ENCODE data around the gene HOXA3. TPM values are rescaled to one million over a fixed set of nuclear protein-coding genes. Genes with fewer than 3 reads are reported as not detected.
A peak's percentile ranks its signal among the peaks of the same experiment; 100 is the strongest.

Gene HOXA3
- total and polyA plus RNA-seq, 9 donors, result 0.36 to 50.9 (median 2.3) TPM

DNA sequence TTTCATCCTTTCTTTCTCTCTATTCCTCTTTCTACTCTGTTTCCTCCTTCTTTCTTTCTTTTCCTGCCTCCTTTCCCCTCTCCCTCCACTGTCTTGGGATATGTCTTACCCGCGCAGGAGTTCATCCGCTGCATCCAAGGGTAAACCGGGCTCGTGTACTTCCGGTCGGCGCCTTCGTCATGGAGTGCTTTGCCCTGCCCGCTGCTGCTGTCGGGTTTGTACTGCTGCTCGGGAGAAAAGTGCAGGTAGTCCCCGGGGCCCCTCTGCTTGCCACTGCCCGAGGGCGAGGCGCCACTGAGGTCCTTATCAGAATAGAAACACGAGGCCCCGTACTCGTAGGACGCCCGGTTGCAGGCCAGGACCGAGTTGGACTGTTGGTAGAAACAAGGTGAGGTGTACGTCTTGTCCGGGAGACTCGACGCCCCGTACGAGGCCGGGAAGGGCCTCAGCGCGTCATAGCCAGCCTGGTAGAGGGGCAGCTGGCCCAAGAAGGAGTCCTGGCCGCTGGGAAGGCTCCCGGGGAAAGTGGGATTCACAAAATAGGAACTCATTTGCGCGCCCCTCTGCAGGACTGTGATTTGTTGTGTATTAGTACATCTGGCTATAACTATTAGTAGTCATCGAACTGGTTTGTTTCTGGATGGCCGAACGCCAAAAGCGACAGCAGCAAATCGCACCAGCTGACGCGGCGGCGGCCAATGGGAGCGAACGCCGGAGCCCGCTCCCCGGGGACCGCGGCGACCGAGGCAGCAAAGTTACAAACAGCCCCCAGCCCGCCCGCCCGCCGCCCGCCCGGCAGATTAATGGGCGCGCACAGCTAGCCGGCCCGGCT is 5.0 kb downstream of the HOXA3 start, which contains the start of gene HOXA6:
TSS of gene HOXA6 (minus strand) at position 576 of the 832 bp plus-strand sequence. CDS start at position 551, 25 bp downstream.
- peak in 3 of 5 donors; percentile 9 to 45 (median 35) for DNase-seq
- Histone ChIP-seq H3K4me3 (peak within 1 kb of the TSS; percentile 74), H3K4me1 (ENCODE audit: insufficient read depth) (peaks cover 5% of the 10 kb centered on the region), H3K27me3 (no peaks in the 10 kb centered on the region), H3K36me3 (no peaks in the 10 kb centered on the region), H3K9me3 (peaks cover 0 to 10% of the 10 kb centered on the region in 2 donors), H3K27ac (no peak within 1 kb of the TSS)
- WGBS, 3 donors, result 10 to 14% (median 13%) methylated on average over 43 to 63 of the region's 63 CpGs
- TF ChIP-seq EP300 (IDR thresholded peaks at IDR 0.05), result no peak
- TF ChIP-seq, protein P1, sequence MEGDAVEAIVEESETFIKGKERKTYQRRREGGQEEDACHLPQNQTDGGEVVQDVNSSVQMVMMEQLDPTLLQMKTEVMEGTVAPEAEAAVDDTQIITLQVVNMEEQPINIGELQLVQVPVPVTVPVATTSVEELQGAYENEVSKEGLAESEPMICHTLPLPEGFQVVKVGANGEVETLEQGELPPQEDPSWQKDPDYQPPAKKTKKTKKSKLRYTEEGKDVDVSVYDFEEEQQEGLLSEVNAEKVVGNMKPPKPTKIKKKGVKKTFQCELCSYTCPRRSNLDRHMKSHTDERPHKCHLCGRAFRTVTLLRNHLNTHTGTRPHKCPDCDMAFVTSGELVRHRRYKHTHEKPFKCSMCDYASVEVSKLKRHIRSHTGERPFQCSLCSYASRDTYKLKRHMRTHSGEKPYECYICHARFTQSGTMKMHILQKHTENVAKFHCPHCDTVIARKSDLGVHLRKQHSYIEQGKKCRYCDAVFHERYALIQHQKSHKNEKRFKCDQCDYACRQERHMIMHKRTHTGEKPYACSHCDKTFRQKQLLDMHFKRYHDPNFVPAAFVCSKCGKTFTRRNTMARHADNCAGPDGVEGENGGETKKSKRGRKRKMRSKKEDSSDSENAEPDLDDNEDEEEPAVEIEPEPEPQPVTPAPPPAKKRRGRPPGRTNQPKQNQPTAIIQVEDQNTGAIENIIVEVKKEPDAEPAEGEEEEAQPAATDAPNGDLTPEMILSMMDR (IDR thresholded peaks at IDR 0.05), result no peak
- intact Hi-C loops (cut with DNase I), result no loop called here

DNA sequence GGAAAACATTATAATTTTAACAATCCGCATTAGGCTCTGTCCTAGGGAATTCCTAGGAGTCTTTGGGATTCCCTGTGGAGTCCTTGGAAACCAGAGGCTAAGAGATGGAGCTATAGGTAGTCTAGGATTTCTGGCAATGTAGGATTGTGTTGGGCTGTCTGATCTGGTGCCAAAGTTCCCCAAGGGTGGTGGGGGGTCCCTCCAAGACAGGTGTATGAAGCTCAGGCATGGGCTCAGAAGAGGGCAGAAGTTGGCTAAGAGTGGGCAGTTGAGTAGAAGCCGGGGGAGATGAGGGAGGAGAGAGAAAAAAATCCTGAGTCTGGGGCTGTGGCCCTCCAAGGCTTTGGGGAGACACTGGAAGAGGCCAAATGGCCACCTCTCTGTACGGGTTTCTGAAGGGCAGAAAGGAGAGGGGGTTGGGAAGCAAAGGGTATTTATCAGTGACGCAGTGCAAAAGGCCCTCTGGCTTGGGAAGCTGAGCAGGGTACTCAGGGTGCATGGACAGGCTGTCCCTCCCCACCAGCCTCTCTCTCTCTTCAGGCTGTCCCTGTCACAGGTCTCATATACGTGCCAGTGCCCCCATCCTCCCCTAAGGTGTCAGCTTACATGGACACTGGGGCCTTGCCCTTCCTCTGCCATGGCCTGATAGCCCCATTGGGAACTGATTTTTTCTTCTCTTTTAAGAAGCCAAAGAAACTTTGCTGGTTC is 5.7 kb downstream of the HOXA3 start:
- Histone ChIP-seq H3K27me3 (no peaks in the 10 kb centered on the region), H3K27ac (no peak overlapping the region), H3K4me3 (no peak overlapping the region), H3K4me1 (ENCODE audit: insufficient read depth) (peaks cover 5% of the 10 kb centered on the region), H3K9me3 (peaks cover 0 to 7% of the 10 kb centered on the region in 2 donors), H3K36me3 (no peaks in the 10 kb centered on the region)
- 70 to 72% (median 71%) methylated on average over 5 of the region's 5 CpGs for WGBS, 3 donors
- intact Hi-C loops (cut with DNase I), result no loop called here
- DNase-seq, result no peak
- TF ChIP-seq, protein P1 (IDR thresholded peaks at IDR 0.05), result no peak
- no peak for TF ChIP-seq EP300 (IDR thresholded peaks at IDR 0.05)
- TF ChIP-seq POLR2A (IDR thresholded peaks at IDR 0.05), result no peak

DNA sequence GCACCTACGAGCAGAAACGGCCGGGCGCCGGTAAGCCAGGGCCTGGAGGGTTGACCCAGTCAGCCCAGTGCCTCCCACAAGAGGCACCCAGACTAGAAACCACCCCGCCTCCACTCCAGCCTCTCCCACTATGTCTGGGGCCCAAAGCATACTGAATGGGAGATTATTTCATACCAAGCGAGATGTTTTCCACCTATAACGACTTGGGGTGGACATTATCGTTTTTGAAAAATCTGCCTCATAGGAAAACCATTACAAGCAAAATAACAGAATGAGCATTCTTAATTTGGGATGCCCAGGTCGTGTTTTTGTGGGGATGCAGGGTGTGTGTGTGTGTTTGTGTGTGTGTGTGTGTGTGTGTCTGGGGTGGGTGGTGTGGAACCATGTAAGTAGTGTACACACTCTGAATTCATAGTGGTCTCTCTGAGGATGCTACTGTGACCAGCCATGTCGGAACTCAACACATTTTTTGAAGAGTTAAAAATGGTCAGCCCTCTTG is 6.4 kb downstream of the HOXA3 start:
- Histone ChIP-seq H3K4me3 (no peak overlapping the region), H3K27ac (no peak overlapping the region), H3K27me3 (no peaks in the 10 kb centered on the region), H3K9me3 (peaks cover 0 to 6% of the 10 kb centered on the region in 2 donors), H3K4me1 (ENCODE audit: insufficient read depth) (peaks cover 1% of the 10 kb centered on the region), H3K36me3 (no peaks in the 10 kb centered on the region)
- WGBS, 3 donors, result 55 to 74% (median 56%) methylated on average over 11 of the region's 11 CpGs
- TF ChIP-seq, protein P1 (IDR thresholded peaks at IDR 0.05), result no peak
- TF ChIP-seq EP300 (IDR thresholded peaks at IDR 0.05), result no peak
- no peak for TF ChIP-seq POLR2A (IDR thresholded peaks at IDR 0.05)
- intact Hi-C loops (cut with DNase I), result no loop called here
- no peak for DNase-seq

DNA sequence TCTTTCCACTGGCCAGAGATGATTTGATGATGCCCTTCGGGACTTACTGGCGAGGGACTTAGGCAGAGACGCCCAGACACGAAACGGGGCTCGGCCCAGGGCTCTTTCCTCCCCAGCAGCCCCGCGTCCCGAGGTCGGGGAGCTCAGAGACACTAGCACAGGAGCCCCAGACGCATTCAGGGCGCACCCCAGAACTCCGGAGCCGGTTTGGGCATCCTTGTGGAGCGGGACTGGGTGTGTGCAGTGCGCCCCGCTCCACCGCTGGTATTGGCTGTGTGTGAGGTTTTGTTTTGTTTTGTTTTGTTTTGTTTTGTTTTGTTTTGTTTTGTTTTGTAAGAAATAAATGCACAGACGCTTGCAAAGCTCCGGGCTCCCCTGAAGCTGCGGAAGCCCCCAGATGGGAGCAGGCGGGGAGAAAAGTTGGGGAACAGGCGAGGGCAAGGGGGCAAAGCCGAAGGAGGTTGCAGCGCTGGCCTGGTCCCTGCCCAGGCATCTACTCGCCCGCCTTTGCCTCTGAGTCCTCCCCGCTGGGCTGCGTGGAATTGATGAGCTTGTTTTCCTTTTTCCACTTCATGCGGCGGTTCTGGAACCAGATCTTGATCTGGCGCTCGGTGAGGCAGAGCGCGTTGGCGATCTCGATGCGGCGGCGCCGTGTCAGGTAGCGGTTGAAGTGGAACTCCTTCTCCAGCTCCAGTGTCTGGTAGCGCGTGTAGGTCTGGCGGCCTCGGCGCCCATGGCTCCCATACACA is 7.0 kb downstream of the HOXA3 start:
- peaks cover 1% of the 10 kb centered on the region for H3K4me1 ChIP-seq (ENCODE audit: insufficient read depth)
- intact Hi-C loops (cut with DNase I), result no loop called here
- no peak for DNase-seq

More for the DNA sequence above, 7.0 kb downstream of the HOXA3 start:
- H3K4me3 ChIP-seq, result no peak overlapping the region
- no peaks in the 10 kb centered on the region for H3K27me3 ChIP-seq
- H3K9me3 ChIP-seq, result peaks cover 0 to 6% of the 10 kb centered on the region in 2 donors
- no peaks in the 10 kb centered on the region for H3K36me3 ChIP-seq
- no peak overlapping the region for H3K27ac ChIP-seq
- 46 to 67% (median 47%) methylated on average over 47 of the region's 47 CpGs for WGBS, 3 donors
- no peak for TF ChIP-seq POLR2A (IDR thresholded peaks at IDR 0.05)
- TF ChIP-seq EP300 (IDR thresholded peaks at IDR 0.05), result no peak
- TF ChIP-seq, protein P1 (IDR thresholded peaks at IDR 0.05), result no peak

Measured in ovary (tissue), 9 donors.